Measurements from ENCODE around the gene KCNAB2. TPM values are rescaled to one million over a fixed set of nuclear protein-coding genes. Genes with fewer than 3 reads are reported as not detected.

KCNAB2 gene
- total RNA-seq, 1 donor from 2014 or later = 307 TPM

DNA sequence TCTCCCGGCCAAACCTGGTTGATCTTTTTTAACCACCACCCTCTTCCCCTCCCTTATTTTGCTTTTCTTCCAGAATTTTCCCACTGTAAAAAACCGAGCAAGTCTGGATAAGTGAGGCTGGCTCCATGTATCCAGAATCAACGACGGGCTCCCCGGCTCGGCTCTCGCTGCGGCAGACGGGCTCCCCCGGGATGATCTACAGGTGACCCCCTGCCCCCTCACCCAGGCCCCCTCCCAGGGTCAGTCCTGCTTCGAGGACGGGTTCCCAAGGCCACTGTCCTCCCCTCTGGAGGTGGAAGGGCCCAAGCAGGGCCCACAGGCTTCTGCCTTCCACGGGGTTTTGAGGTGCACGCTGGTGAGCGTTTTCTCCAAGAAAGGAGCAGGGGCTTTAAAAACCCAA, 5.2 kb upstream of the KCNAB2 start:
- no peak overlapping the region for H3K4me3 Mint-ChIP-seq (ENCODE audit: low read depth)
- H3K27me3 Mint-ChIP-seq (ENCODE audit: low read depth) = no peaks in the 10 kb centered on the region
- no peak for DNase-seq (ENCODE audit: low spot score)
- H3K36me3 Mint-ChIP-seq (ENCODE audit: low read depth) = peaks cover 65% of the 10 kb centered on the region
- H3K4me1 Mint-ChIP-seq (ENCODE audit: low read depth) = peaks cover 15% of the 10 kb centered on the region
- no peaks in the 10 kb centered on the region for H3K9me3 Mint-ChIP-seq
- intact Hi-C loops (cut with micrococcal nuclease) = no loop called here
- no peak overlapping the region for H3K27ac Mint-ChIP-seq

GRCh38 chr1:6040861-6041415, 4.8 kb upstream of the KCNAB2 start:
- intact Hi-C loops (cut with micrococcal nuclease) = no loop called here
- H3K36me3 Mint-ChIP-seq (ENCODE audit: low read depth) = peaks cover 64% of the 10 kb centered on the region
- no peak for DNase-seq (ENCODE audit: low spot score)
- no peak overlapping the region for H3K27ac Mint-ChIP-seq
- H3K4me1 Mint-ChIP-seq (ENCODE audit: low read depth) = peaks cover 11% of the 10 kb centered on the region
- H3K27me3 Mint-ChIP-seq (ENCODE audit: low read depth) = no peaks in the 10 kb centered on the region
- no peak overlapping the region for H3K4me3 Mint-ChIP-seq (ENCODE audit: low read depth)
- H3K9me3 Mint-ChIP-seq = no peaks in the 10 kb centered on the region

GRCh38 chr1:6041432-6042062, 4.1 kb upstream of the KCNAB2 start:
- no peak for DNase-seq (ENCODE audit: low spot score)

DNA sequence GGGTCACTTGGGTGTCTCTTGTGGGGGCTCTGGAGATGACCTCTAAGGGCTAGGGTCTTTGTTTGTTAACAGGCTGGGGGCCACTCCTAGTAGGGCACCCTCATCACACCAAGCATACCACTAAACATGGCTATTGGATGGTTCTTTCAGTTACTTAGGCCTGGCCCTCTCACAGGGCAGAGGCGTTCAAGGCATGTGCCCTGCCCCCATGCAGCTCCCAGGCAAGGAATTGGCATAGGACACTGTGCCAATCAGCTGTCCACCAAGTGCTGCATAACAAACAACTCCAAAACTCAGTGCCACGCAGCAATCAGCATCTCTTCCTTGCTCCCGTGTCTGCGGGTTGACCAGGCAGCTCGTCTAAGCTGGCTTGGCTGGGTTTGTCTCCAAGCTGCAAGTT, 2.1 kb upstream of the KCNAB2 start:
- Mint-ChIP-seq H3K9me3 (no peaks in the 10 kb centered on the region), H3K27me3 (ENCODE audit: low read depth) (no peaks in the 10 kb centered on the region), H3K4me1 (ENCODE audit: low read depth) (no peaks in the 10 kb centered on the region), H3K27ac (no peak overlapping the region), H3K4me3 (ENCODE audit: low read depth) (no peak overlapping the region), H3K36me3 (ENCODE audit: low read depth) (peaks cover 66% of the 10 kb centered on the region)
- DNase-seq (ENCODE audit: low spot score) = no peak
- intact Hi-C loops (cut with micrococcal nuclease) = no loop called here

More at GRCh38 chr1:6041432-6042062, 4.1 kb upstream of the KCNAB2 start:
- Mint-ChIP-seq H3K9me3 (no peaks in the 10 kb centered on the region), H3K4me1 (ENCODE audit: low read depth) (peaks cover 7% of the 10 kb centered on the region), H3K27me3 (ENCODE audit: low read depth) (no peaks in the 10 kb centered on the region), H3K4me3 (ENCODE audit: low read depth) (no peak overlapping the region), H3K36me3 (ENCODE audit: low read depth) (peaks cover 64% of the 10 kb centered on the region), H3K27ac (no peak overlapping the region)
- intact Hi-C loops (cut with micrococcal nuclease) = no loop called here

- DNase-seq (ENCODE audit: low spot score) = no peak
- H3K27ac Mint-ChIP-seq = no peak overlapping the region
- H3K36me3 Mint-ChIP-seq (ENCODE audit: low read depth) = peaks cover 65% of the 10 kb centered on the region
- H3K27me3 Mint-ChIP-seq (ENCODE audit: low read depth) = no peaks in the 10 kb centered on the region
- intact Hi-C loops (cut with micrococcal nuclease) = no loop called here
- no peaks in the 10 kb centered on the region for H3K9me3 Mint-ChIP-seq
- no peaks in the 10 kb centered on the region for H3K4me1 Mint-ChIP-seq (ENCODE audit: low read depth)
- no peak overlapping the region for H3K4me3 Mint-ChIP-seq (ENCODE audit: low read depth)
Measured at GRCh38 chr1:6044481-6045109, 1.1 kb upstream of the KCNAB2 start.

DNA sequence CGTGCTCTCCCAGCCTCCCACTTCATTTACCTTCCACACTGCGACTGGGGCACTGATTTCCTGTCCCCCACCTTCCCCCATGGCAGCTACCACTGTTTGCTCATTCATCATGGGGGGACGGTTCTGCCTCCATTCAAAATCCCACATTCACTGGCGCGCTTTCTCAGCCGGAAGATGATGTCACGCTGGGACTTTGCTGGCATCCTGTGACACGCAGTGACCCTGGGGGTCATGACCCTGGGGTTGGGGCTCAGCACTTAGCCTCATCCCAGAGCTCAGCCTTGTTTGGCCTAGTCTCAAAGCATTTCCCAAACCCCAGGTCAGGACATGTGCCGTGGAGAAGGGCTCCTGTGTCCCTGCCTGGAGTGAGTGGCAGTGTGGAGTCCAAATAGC, 582 bp upstream of the KCNAB2 start:
- intact Hi-C loops (cut with micrococcal nuclease) = no loop called here
- Mint-ChIP-seq H3K27me3 (ENCODE audit: low read depth) (no peaks in the 10 kb centered on the region), H3K36me3 (ENCODE audit: low read depth) (peaks cover 65% of the 10 kb centered on the region)

DNA sequence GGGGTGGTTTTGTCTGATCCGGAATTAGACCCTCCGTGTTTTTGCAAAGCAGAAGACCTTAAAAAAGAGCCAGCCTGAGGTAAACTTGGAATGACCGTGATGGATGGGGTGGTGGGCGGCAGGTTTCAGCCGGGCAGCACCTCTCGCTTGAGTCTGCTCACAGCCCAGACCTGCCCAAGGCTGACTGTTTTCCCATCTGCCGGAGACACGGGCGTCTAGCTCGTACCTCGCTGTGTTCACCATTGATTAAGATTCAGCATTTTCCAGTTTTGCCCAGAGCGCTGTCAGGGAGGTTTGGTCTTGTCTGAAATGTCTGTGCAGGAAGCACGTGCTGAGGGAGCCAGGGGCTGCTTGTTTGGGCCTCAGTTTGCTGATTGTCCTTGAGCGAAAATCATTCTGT, 591 bp downstream of the KCNAB2 start:
- Mint-ChIP-seq H3K27ac (no peak overlapping the region), H3K27me3 (ENCODE audit: low read depth) (no peaks in the 10 kb centered on the region), H3K9me3 (no peaks in the 10 kb centered on the region), H3K4me3 (ENCODE audit: low read depth) (no peak overlapping the region), H3K4me1 (ENCODE audit: low read depth) (no peaks in the 10 kb centered on the region), H3K36me3 (ENCODE audit: low read depth) (peaks cover 72% of the 10 kb centered on the region)
- intact Hi-C loops (cut with micrococcal nuclease) = no loop called here
- no peak for DNase-seq (ENCODE audit: low spot score)

More for the DNA sequence above, 582 bp upstream of the KCNAB2 start:
- H3K9me3 Mint-ChIP-seq = no peaks in the 10 kb centered on the region
- no peak overlapping the region for H3K27ac Mint-ChIP-seq
- DNase-seq (ENCODE audit: low spot score) = no peak
- H3K4me3 Mint-ChIP-seq (ENCODE audit: low read depth) = no peak overlapping the region
- no peaks in the 10 kb centered on the region for H3K4me1 Mint-ChIP-seq (ENCODE audit: low read depth)

DNA sequence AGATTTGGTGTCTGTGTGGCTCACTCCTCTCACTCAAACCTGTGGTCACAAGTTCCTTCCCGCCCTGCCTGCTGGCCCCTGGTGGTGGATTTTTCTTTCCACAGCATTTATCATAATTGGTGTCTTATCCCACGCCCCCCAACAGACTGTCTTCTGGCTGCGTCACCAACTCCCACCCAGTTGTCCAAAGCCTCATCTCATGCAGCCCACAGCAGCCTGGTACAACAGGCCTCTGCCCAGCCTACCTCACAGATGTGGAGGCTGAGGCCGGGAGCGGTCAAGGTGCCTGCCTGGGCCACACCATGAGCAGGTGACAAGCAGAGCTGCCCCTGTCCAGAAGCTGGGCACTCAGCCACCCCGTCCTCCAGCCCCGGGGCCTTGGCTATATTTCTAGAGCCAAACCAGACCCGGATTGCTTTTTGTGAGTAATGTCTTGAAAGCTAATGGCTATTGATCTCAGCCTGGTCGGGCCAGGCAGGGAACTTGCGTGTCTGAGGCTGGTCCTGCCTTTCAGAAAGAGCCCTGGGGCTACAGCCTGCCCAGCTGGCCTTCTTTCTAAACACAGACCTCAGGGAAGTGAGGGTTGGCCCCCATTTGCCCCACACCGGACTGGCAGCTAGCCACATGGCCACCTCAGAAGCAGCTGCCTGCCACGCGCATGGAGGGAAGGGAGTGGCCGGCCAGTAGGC, 2.6 kb downstream of the KCNAB2 start:
- H3K27me3 Mint-ChIP-seq (ENCODE audit: low read depth) = no peaks in the 10 kb centered on the region
- no peak overlapping the region for H3K4me3 Mint-ChIP-seq (ENCODE audit: low read depth)
- no peaks in the 10 kb centered on the region for H3K4me1 Mint-ChIP-seq (ENCODE audit: low read depth)
- no peaks in the 10 kb centered on the region for H3K9me3 Mint-ChIP-seq
- intact Hi-C loops (cut with micrococcal nuclease) = no loop called here
- DNase-seq (ENCODE audit: low spot score) = no peak
- no peak overlapping the region for H3K27ac Mint-ChIP-seq
- H3K36me3 Mint-ChIP-seq (ENCODE audit: low read depth) = peaks cover 72% of the 10 kb centered on the region

GRCh38 chr1:6049419-6049818, 3.7 kb downstream of the KCNAB2 start:
- H3K4me1 Mint-ChIP-seq (ENCODE audit: low read depth) = no peaks in the 10 kb centered on the region
- peaks cover 70% of the 10 kb centered on the region for H3K36me3 Mint-ChIP-seq (ENCODE audit: low read depth)
- no peaks in the 10 kb centered on the region for H3K9me3 Mint-ChIP-seq
- intact Hi-C loops (cut with micrococcal nuclease) = no loop called here
- H3K4me3 Mint-ChIP-seq (ENCODE audit: low read depth) = no peak overlapping the region
- no peak for DNase-seq (ENCODE audit: low spot score)
- H3K27ac Mint-ChIP-seq = no peak overlapping the region
- no peaks in the 10 kb centered on the region for H3K27me3 Mint-ChIP-seq (ENCODE audit: low read depth)

DNA sequence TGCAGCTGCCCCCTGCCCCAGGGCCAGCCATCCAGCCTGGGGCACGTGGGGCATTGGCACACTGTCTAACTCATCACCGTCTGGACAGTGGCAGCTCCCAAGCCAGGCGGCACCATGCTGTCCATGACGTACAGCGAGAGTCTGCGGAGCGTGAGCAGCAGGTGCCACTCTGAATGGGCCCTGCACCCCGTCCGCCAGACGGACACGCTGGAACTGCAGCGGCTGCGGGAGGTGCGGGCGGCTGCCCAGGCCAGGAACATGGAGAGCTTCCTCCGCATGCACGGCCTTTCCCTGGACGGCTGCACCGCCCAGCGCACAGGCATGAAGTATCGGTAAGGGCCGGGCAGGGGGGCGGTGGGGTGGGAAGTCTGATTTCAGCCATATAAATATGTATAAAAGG, 5.7 kb downstream of the KCNAB2 start:
- Mint-ChIP-seq H3K36me3 (ENCODE audit: low read depth) (peaks cover 62% of the 10 kb centered on the region), H3K4me3 (ENCODE audit: low read depth) (no peak overlapping the region), H3K27me3 (ENCODE audit: low read depth) (no peaks in the 10 kb centered on the region), H3K9me3 (no peaks in the 10 kb centered on the region), H3K27ac (no peak overlapping the region), H3K4me1 (ENCODE audit: low read depth) (no peaks in the 10 kb centered on the region)
- intact Hi-C loops (cut with micrococcal nuclease) = no loop called here
- DNase-seq (ENCODE audit: low spot score) = no peak

DNA sequence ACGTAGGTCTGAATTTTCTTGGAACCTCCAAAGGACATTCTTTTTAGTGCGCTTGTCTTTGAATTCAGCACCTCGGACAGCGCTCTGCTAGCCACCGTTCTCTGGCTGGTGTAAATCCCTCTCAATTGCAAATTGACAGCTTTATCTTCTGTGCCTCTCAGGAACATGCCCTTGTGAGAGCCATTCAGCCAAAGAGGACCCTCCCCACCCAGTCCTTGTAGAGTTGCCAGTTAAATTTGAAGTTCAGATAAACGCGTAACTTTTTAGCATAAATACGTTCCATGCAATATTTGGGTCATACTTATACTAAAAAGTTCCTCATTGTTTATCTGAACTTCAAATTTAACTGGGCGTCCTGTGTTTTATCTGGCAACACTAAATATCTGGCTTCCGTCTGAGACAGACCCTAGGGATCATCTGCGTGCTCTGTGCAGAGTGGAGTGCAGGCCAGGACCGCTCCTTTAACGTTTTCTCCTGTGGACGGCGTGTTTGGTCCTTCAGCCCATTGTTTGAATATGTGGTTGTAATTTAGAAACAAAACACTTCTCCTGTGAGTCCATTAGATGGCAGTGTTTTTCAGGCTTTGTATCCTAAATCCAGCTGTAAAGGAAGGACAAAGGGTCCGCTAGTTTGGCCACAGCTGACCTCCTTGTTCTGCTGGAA, 7.0 kb downstream of the KCNAB2 start:
- Mint-ChIP-seq H3K4me1 (ENCODE audit: low read depth) (no peaks in the 10 kb centered on the region), H3K9me3 (no peaks in the 10 kb centered on the region), H3K27ac (no peak overlapping the region), H3K36me3 (ENCODE audit: low read depth) (peaks cover 64% of the 10 kb centered on the region), H3K27me3 (ENCODE audit: low read depth) (no peaks in the 10 kb centered on the region), H3K4me3 (ENCODE audit: low read depth) (no peak overlapping the region)
- DNase-seq (ENCODE audit: low spot score) = peak; percentile 21
- intact Hi-C loops (cut with micrococcal nuclease) = no loop called here

DNA sequence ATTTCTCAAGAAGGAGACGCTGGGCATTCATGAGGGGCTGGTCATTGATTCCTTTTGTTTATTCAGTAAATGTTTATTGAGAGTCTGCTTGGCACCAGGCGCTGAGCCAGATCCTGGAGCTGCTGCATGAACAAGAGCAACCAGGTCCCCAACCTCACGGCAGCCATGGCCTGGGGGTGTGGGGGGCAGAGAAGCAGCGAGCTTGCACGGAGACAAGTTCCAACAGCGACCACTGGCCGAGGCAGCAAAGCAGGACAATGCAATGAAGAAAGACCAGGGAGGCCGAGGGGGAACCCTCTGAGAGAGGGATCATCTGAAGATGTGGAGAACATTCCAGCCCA, 7.5 kb downstream of the KCNAB2 start:
- intact Hi-C loops (cut with micrococcal nuclease) = no loop called here
- H3K27ac Mint-ChIP-seq = no peak overlapping the region

GRCh38 chr1:6054596-6054995, 8.9 kb downstream of the KCNAB2 start:
- DNase-seq (ENCODE audit: low spot score) = no peak
- H3K4me1 Mint-ChIP-seq (ENCODE audit: low read depth) = no peaks in the 10 kb centered on the region
- H3K27me3 Mint-ChIP-seq (ENCODE audit: low read depth) = no peaks in the 10 kb centered on the region
- intact Hi-C loops (cut with micrococcal nuclease) = no loop called here
- H3K9me3 Mint-ChIP-seq = no peaks in the 10 kb centered on the region
- H3K36me3 Mint-ChIP-seq (ENCODE audit: low read depth) = peaks cover 62% of the 10 kb centered on the region
- no peak overlapping the region for H3K27ac Mint-ChIP-seq
- H3K4me3 Mint-ChIP-seq (ENCODE audit: low read depth) = no peak overlapping the region

More for the DNA sequence above, 7.5 kb downstream of the KCNAB2 start:
- H3K4me3 Mint-ChIP-seq (ENCODE audit: low read depth) = no peak overlapping the region
- H3K9me3 Mint-ChIP-seq = no peaks in the 10 kb centered on the region
- H3K4me1 Mint-ChIP-seq (ENCODE audit: low read depth) = no peaks in the 10 kb centered on the region
- DNase-seq (ENCODE audit: low spot score) = no peak
- peaks cover 62% of the 10 kb centered on the region for H3K36me3 Mint-ChIP-seq (ENCODE audit: low read depth)
- H3K27me3 Mint-ChIP-seq (ENCODE audit: low read depth) = no peaks in the 10 kb centered on the region

All from activated T-helper 2 cell treated with anti-CD3 and anti-CD28 coated beads, Interferon-gamma antibody, Interleukin-2, Interleukin-4, amounts not matched to agents 10 μg/mL and 5 μg/mL and 100 μg/mL, durations not matched to agents 14 hours and 24 hours and 36 hours (primary cell).